C4-2B (cell line): Measurements from ENCODE around the gene TMEM106C.

ENCODE experiments used
- CTCF ChIP-seq: fragments of 450-650 bp; conservative IDR thresholded peaks from 2 replicates; pipeline ENCODE4 v1.5.1; 2017; ENCODE audit warnings: mild to moderate bottlenecking
- ZFX ChIP-seq: fragments of 450-650 bp; IDR thresholded peaks from 2 replicates; pipeline ENCODE4 v1.6.1; 2017

GRCh38 chr12:47980197-47980596 is 16.8 kb downstream of the TMEM106C start:
- TF ChIP-seq CTCF (no peak), ZFX (no peak)
